GM19463 (cell line): ENCODE results near the gene CDKAL1.
"Not testable (repeated sequence)": the region's sequence is repeated elsewhere in the genome, so short reads cannot be mapped to it uniquely, and the experiment has no call there.

Experiments used
- ATAC-seq: cut with Tn5 transposase; IDR thresholded peaks from one replicate; pipeline ENCODE4 v1.9.1; 2021; ENCODE audit warnings: mild to moderate bottlenecking, moderate library complexity; ENCODE audit not compliant: unreplicated experiment

The CDKAL1 gene

DNA sequence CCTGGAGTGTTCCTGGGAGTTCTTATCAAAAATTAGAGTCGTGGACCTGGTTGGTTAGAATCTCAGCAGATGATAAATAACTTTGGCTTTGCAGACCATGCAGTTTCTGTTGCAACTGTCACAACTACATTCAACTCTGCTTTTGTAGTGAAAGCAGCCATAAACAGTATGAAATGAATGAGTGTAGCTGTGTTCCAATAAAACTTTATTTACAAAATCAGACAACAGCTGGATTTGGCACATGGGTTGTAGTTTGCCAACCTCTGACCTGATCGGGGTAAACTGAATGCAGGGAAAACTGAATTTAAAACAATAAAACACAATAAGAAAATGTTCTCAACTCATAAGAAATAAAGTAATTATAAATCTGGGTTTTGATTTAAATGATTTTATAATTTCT lies 513.8 kb downstream of the CDKAL1 start:
- no peak for ATAC-seq

DNA sequence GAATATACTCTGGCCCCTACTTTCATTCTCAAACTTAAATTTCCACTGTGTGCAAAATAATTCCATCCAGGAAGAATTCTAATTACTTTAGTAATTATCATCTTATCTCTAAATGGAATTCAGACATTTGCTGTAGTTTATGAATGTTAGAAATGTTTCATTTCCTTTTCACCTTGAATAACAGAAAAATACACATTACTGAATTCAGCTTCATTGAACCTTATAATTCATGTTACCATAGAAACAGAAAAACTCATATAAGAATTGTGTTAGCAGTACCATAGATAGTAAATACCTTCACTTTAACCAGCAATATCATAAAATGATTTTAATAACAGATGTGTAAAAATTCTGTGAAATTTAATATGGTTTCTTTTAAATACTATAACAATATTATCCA lies 514.9 kb downstream of the CDKAL1 start:
- ATAC-seq = no peak

DNA sequence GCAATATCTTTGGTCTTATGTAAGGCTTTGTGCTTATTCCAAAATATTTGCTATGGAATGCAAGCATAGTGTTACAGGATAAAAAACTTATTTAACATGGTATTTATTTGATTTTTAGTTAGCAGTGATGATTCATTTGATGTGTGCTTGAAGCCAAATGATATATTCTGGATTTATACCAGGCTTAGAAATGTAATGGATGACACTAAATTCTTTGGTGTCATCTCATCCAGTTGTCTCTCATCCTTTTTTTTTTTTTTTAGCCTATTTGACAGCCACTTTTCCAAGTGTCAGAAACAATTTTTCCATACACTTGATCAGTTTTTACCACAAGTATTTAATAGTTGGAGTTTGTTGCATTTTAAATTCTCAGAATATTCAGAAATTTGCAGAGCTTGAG lies 515.3 kb downstream of the CDKAL1 start:
- no peak for ATAC-seq

DNA sequence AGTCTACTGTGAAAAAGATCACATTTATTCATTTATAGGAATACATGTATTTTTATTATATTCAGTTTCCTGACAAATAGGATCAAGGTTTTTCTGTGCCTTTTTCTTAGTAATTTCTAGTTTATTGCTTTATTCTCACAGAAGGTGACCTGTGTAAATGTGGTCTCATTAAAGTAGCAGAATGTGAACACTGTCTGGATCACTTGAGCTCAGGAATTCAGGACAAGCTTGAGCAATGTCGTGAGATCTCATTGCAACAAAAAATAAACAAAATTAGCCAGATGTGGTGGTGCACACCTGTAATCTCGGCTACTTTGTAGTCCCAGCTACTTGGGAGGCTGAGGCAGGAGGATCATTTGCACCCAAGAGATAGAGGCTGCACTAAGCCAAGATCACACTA lies 516.7 kb downstream of the CDKAL1 start:
- no peak for ATAC-seq

DNA sequence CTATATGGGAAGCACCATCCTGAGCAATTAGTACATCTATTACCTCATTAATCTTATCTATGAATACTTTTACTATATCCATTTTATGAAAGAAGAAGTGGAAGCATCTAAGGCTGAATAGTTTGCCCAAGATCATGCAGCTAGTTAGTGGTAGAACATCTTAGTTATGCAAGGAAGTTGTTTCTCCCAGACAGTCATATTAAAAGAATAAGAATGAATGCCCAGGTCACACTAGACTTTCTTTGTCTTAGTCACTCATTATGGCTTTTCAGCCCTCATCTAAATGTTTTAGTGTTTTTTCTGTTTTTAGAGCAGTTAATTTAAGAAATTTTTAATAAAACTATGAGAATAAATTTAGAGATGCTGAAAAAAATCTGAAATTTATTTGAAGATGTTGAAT lies 517.5 kb downstream of the CDKAL1 start:
- no peak for ATAC-seq

DNA sequence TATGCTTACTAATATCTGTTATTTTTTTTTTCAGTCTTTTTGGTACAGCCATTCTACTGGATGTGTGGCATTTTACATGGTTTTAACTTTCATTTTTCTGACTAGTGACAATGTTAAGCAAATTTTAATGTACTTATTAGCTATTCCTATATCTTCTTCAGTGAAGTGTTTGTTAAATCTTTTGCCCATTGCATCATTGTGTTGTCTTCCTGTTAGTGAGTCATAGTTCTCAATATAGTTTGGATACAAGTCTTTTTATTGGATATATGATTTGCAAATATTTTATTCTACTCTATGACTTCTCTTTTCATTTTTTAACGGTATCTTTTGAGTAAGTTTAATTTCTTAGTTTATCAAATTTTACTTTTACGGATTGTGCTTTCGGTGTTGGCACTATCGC lies 519.4 kb downstream of the CDKAL1 start:
- ATAC-seq = no peak

DNA sequence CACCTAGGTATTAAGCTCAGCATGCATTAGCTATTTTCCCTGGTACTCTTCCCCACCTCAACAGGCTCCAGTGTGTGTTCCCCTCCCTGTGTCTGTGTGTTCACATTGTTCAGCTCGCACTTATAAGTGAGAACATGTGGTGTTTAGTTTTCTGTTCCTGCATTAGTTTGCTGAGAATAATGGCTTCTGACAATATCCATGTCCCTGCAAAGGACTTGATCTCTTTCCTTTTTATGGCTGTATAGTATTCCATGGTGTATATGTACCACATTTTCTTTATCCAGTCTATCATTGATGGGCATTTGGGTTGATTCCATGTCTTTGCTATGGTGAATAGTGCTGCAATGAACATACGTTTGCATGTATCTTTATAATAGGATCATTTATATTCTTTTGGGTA lies 521.2 kb downstream of the CDKAL1 start:
- not testable (repeated sequence) for ATAC-seq

DNA sequence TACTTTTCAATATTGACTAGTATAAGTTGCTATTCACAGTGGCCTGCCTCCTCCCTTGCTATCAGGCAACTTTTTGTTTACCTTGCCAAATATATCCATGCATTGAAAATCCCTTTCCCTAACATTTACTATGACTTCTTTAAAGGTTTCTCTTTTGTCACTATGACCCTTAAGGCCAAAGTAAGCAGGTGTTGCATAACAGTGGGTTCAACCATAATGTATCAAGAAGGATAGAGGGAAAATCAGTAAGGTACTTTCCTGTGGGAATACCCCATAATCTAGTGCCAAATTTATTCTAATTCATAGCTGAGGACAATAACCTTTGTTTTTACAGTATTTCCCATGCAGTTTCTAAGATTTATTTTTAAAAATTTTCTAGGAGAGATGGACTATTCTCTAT lies 527.6 kb downstream of the CDKAL1 start:
- no peak for ATAC-seq

DNA sequence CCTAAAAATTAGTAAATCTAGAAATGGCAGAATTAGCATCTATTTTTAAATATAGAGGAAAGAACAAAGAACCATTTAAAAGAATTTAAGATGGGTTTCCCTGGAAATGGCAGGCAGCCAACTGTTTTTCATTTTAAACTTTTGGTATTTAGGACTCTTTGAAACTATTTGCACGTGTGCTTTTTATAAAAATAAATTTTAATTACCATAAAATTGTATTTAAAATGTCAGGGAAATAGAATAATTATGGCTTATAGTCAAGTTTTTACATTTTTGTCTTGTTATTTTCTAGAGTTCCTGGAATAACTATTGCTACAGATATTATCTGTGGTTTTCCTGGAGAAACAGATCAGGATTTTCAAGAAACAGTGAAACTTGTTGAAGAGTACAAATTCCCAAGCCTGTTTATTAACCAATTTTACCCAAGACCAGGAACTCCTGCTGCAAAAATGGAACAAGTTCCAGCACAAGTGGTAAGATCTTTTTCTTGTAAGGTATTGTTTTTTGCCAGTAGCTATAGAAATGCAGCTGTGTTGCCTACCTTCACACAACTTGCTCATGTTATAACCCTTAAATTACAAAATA lies 530.6 kb downstream of the CDKAL1 start:
- no peak for ATAC-seq

DNA sequence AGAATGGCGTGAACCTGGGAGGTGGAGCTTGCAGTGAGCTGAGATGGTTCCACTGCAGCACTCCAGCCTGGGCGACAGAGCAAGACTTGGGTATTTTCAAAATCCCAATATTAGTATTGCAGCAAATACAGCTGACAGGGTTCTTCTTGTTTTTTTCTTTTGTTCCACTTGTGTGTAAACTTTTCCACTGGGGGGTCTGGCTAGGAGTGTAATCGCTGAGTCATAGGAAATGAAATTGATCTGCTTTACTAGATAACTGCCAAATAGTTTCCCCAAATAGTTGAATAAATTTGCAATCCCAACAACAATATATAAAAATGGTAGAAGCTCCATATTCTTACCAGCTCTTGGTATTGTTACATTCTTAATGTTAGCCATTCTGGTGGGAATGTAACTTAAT lies 533.3 kb downstream of the CDKAL1 start:
- no peak for ATAC-seq

DNA sequence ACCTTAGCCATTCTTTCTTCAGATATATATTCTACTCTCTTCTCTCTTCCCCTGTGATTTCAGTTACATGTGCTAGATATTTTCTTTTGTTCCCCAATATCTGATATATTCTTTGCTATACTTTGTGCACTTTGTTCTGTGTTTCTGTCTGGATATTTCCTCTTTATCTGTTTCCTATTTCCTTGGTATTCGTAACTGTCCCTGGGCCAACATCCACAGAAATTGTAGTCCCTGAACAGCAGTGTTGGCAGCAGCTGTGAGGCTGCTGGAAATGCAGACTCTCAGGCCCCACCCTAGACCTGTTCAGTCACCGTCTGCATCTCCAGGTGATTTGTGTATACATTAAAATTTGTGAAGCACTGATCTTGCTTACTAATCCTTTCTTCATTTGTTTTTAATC lies 536.4 kb downstream of the CDKAL1 start:
- ATAC-seq = no peak

DNA sequence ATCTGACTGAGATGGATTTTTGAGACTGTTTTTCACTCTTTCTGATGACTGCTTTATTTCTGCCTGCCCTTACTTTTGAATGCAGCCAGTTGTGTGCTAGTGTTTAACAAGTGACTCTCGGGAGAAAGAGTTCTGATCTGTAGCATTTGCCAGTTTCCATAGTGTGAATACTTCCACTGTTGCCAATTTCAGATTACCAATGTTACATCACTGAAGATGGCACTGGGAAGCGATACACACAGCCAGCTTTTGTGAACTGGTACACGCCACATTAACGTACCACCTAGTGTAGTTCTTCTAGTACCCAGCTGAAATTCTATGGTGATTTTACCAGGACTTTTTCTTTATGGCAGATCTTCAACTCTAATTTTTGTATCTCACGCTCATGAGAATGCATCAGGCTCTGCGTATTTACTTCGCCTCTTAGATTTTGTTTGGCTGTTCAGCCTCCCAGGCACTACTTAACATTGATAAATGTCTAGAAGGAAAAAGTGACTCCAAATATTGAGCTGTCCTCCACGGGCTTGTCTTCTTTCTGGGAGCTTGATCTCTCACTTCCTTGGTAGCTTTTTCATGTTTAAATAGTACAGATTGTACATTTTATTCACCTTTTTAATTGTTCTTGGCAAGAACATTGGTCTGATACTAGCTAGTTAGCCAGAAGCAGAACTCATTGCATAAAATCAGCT lies 537.7 kb downstream of the CDKAL1 start:
- no peak for ATAC-seq

DNA sequence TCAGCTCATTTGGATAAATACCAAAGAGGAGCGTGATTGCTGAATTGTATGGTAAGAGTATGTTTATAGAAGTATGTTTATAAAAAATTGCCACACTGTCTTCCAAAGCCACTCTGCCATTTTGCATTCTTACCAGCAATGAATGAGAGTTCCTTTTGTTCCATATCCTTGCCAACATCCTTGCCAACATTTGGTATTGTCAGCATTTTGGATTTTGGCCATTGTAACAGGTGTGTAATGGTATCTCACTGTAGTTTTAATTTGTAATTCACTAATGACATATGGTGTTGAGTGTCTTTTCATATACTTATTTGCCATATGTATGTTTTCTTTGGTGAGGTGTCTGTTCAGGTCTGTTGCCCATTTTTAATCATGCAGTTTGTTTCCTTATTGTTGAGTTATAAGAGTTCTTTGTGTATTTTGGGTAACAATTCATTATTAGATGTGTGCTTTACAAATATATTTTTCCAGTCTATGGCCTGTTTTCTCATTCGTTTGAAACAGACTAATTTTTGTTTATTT lies 539.1 kb downstream of the CDKAL1 start:
- no peak for ATAC-seq

DNA sequence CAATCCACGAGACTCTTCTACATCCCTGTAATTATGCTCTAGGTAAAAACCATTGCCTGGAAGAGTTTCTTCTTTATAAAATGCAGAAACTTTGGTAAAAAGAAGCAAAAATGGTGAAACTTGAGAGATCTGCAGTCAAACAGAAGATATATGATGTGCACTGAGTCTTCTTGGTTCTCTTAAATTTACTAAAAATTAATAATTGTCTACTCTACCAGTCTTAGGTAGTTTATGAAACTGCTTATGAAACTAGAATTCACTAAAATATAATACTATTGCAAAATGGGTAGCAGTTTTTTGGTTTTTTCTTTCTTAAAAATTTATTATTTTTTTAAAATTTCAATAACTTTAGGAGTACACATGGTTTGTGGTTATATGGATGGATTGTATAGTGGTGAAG lies 540.2 kb downstream of the CDKAL1 start:
- no peak for ATAC-seq

DNA sequence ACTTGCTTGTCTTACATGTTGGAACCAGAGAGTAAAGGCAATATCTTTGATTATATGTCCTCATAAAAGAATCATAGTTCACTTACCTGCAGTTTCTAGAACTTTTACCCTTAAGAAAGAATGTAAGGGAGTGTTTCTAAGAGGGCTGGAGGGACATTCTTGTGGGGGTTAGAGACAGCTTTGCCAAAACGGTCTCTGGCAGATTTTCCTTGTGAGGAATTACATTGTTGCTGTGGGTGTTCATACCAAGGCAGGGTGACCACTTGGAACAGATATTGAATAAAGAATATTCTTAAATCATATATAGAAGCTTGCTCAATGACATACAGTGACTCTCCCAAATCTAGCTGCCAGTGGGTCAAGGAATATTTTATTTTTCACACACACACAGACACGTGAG lies 541.7 kb downstream of the CDKAL1 start:
- no peak for ATAC-seq

DNA sequence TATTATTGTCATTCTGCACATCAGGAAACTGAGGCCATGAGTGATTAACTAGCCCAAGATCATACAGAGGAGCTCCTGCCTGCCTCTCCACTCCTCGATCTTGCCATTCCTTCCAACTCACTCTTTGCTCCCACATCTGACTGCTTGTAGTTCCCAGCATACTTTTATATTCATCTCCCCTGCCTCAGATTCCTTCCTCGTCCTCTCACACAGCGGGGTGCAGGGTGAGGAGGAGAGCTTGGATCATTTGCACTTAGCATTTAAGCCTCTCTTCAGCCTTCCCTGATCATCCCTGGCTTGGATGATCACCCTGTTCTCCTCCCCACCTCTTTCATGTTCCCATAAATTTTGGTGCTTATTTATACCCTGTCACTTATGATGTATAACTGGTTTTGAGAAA lies 544.2 kb downstream of the CDKAL1 start:
- ATAC-seq = no peak

DNA sequence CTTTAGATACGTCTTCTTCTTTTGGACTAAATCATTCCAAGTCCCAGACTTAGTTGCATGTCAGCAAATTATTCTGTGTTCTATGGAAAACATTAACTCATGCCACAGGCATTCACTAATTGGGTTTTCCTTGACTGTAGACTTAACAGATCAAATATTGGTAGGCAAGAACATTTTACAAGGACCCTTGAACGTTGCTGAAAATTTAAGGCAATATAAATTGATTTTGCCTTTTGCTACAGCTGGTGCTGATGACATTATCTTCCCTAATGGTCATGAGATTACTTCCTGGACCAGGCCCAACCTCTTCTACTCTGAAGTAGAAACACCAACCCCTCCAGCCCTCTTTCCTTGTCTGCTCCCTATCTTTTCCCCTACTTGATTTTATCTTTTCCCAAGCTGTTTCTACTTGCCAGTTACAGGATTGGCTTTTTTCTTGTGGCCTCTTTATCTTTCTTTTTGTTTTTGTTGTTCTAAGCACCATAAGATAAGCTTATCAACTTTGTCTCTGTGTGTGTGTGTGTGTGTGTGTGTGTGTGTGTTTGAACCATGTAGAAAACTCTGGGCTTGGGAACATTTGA lies 545.3 kb downstream of the CDKAL1 start:
- no peak for ATAC-seq

DNA sequence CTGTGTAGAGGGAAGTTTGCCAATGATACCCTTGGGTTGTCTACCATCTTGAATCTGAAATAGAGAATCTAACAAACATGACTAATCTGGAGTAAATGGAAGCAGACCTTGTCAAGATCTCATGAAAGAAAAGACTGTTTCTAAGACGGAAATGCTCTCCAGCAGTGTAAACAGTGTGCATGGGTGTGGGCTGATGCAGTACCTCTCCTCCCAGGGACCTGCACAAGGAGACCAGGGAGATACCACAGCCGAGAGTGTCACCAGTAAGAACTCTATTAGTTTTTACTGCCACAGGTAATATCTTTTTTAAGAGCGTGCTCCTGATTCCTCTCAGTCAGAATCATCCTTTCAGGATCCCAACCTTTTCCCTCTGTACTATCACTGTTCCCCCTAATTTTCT lies 546.0 kb downstream of the CDKAL1 start:
- ATAC-seq = no peak

DNA sequence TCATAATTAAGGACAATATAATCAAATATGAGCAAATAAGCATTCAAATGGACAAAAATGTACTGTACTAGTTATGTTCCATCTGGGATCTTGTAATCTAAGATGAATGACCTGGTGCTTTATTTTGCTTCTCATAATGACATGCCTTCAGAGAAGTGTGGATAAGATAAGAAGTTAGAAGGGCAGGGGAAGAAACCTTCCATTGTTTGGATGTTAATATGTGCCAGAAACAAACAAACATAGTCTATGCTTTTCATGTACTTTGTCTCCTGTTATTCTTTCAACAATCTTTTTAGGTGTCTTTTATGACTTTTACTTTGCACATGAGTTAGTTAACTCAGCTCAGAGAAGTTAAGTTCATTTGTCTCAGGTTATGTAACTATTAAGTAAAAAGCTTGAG lies 547.8 kb downstream of the CDKAL1 start:
- ATAC-seq = no peak

DNA sequence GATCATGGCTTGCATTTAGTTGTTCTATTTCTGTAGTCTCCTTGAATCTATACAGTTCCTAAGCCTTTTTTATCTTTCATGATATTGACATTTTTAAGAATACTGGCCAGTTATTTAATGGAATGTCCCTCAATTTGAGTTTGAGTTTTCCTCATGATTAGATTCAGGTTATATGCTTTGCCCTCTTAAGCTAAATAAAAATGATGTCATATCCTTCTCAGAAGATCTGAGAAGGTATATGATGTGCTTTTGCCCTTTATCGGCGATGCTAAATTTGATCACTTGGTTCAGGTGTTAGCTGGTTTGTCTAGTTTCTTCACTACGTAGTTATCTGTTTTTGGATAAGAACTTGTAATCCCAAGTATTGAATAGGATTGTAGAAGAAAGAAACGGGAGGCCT lies 549.5 kb downstream of the CDKAL1 start:
- no peak for ATAC-seq

DNA sequence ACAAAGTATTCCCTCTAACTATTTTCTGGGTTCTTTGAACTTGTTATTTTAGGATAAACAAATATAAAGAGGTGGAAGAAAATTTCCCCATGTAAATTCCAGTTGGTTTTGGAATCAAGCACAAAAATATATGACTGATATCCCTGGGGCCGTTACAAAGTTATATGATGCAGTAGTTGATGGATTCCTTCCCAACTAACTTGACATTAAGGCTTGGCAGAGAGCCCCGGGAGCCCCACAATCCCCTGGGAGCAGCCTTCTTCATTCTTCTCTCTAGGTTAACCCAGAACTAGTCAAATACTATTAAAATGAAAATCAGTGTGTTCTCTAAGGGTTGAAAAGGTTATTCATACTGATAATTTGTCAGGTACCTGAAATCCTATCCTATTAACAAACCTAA lies 550.4 kb downstream of the CDKAL1 start:
- ATAC-seq = no peak

DNA sequence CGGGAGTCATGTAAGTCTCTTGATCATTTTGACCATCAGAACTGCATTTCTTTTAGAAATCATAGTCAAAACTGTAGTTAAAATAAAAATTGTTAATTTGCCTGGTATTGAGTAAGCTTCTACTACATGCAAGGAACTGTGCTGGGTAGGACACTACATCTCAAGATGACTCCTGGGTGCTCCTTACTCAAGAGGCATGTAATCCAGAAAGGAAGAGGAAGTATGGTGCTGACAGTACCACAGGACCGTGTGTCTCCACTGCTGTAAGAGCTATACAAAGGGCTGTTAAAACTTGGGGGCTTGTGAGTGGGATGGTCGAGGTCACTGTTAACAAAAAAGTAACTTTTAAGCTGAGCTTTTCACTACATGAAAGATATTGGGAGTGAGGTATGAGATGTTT lies 551.0 kb downstream of the CDKAL1 start:
- no peak for ATAC-seq

DNA sequence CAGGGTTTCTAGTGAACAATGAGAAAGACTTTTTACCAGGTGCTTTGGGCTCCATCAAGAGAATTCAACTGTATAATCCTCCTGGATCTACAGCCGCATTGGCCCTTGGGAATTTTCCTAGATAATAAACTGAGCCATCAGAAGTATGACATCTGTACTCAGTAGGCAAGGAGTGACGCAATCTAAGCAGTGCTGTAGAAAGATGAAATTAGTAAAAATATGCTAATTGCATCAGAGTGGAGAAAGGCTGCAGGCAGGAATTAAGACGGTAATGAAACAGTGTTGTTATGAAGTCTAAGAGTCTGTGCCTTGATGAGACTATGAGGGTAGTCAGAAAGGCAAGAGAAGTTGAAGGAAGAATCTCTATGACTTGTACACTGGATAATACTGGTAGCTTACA lies 551.4 kb downstream of the CDKAL1 start:
- ATAC-seq = no peak
